Gastrocnemius medialis (tissue), 4 donors: ENCODE results near the gene DIP2C. TPM values are rescaled to one million over a fixed set of nuclear protein-coding genes. Genes with fewer than 3 reads are reported as not detected.

Experiments
- ATAC-seq, 2 donors: fragments of 150-250 bp; one replicate each; pipeline ENCODE4 v1.9.1; 2016
- DNase-seq, 2 donors: peaks; one replicate each; pipeline ENCODE4 v3.0.0-alpha.2; 2019
- H3K27ac ChIP-seq, 4 donors: fragments of 200-600 bp; sonication (generic); 1 replicate in 1 of 4; 2 replicates in 3 of 4; pipeline ENCODE4 v1.5.1; 2016 to 2018; ENCODE audit warnings: mild to moderate bottlenecking in 2 of 4, moderate library complexity in 1 of 4
- H3K27me3 ChIP-seq, 3 donors: fragments of 200-600 bp; sonication (generic) in 2 of 3; 1 replicate in 1 of 3; 2 replicates in 2 of 3; pipeline versions ENCODE4 v1.5.1 to v1.6.0; 2016 to 2019; ENCODE audit warnings: mild to moderate bottlenecking in 1 of 3, moderate library complexity in 1 of 3
- H3K36me3 ChIP-seq, 2 donors: fragments of 200-600 bp; sonication (generic) in 1 of 2; one replicate each; pipeline ENCODE4 v1.5.1; 2017 to 2018
- H3K4me1 ChIP-seq, 2 donors: fragments of 200-600 bp; sonication (generic) in 1 of 2; one replicate each; pipeline ENCODE4 v1.5.1; 2016 to 2017; ENCODE audit warnings: mild to moderate bottlenecking in 2 of 2
- H3K4me3 ChIP-seq, 4 donors: fragments of 200-600 bp; sonication (generic) in 3 of 4; 1 replicate in 1 of 4; 2 replicates in 3 of 4; pipeline ENCODE4 v1.5.1; 2016 to 2019; ENCODE audit warnings: mild to moderate bottlenecking in 2 of 4
- H3K9me3 ChIP-seq, 3 donors: fragments of 200-600 bp; sonication (generic) in 2 of 3; 1 replicate in 1 of 3; 2 replicates in 2 of 3; pipeline ENCODE4 v1.5.1; 2016 to 2019
- CTCF ChIP-seq, 5 experiments: fragments of 450-650 bp in 3 of 5; fragments of 200-600 bp in 2 of 5; sonication (generic) in 2 of 5; IDR thresholded peaks in 4 of 5; conservative IDR thresholded peaks in 1 of 5; 1 replicate in 4 of 5; 2 replicates in 1 of 5; pipeline ENCODE4 v1.5.1; 2016 to 2019; ENCODE audit warnings: antibody characterized with exemption in 5 of 5, mild to moderate bottlenecking in 3 of 5, moderate library complexity in 3 of 5
- POLR2A ChIP-seq, 2 donors: fragments of 450-650 bp; IDR thresholded peaks; one replicate each; pipeline ENCODE4 v1.6.1; 2017; ENCODE audit warnings: antibody characterized with exemption in 2 of 2, mild to moderate bottlenecking in 2 of 2, moderate library complexity in 2 of 2
- in situ Hi-C, 4 donors: fragments of 200-750 bp; cut with MboI; loops; one replicate each; pipeline versions ENCODE4 v1.15.0 to v1.8.0; 2017; ENCODE audit warnings: low sequenced_read_pairs in 4 of 4
- intact Hi-C: fragments of 100-400 bp; cut with DNase I; formaldehyde crosslinking; loops from one replicate; pipeline ENCODE4 v1.15.1; 2023; ENCODE audit warnings: low total_unique reads
- total RNA-seq, 4 donors: library from RNA; depleted of rRNA; stranded (reverse); fragments of >200 nt; gene quantifications; one replicate each; pipeline versions ENCODE4 v1.1.0 to v1.2.3, GENCODE V29; 2016

Gene DIP2C
- total RNA-seq, 4 donors from 2014 or later: 19.1 to 60.0 (median 30.2) TPM

GRCh38 chr10:536371-536925, 153.0 kb downstream of the DIP2C start:
- in situ Hi-C loops (no loop called here), intact Hi-C loops (no loop called here)
- no peaks in the 10 kb centered on the region for H3K36me3 ChIP-seq
- H3K4me3 ChIP-seq: no peak overlapping the region
- DNase-seq (no peak), ATAC-seq (no peak)
- no peaks in the 10 kb centered on the region for H3K27me3 ChIP-seq
- H3K9me3 ChIP-seq: no peaks in the 10 kb centered on the region
- no peak overlapping the region for H3K27ac ChIP-seq
- TF ChIP-seq CTCF (IDR thresholded peaks at IDR 0.05 in 4 of 5, conservative IDR thresholded peaks at IDR 0.05 in 1 of 5): no peak
- TF ChIP-seq POLR2A (IDR thresholded peaks at IDR 0.05): no peak
- H3K4me1 ChIP-seq: peaks cover 0 to 11% of the 10 kb centered on the region in 2 donors

GRCh38 chr10:535952-536351, 153.5 kb downstream of the DIP2C start:
- no peak overlapping the region for H3K4me3 ChIP-seq
- H3K27ac ChIP-seq: no peak overlapping the region
- no peak for TF ChIP-seq CTCF (IDR thresholded peaks at IDR 0.05 in 4 of 5, conservative IDR thresholded peaks at IDR 0.05 in 1 of 5)
- TF ChIP-seq POLR2A (IDR thresholded peaks at IDR 0.05): no peak
- H3K27me3 ChIP-seq: no peaks in the 10 kb centered on the region
- intact Hi-C loops: no loop called here
- no peaks in the 10 kb centered on the region for H3K36me3 ChIP-seq
- peaks cover 0 to 11% of the 10 kb centered on the region in 2 donors for H3K4me1 ChIP-seq
- ATAC-seq (no peak), DNase-seq (no peak)
- no peaks in the 10 kb centered on the region for H3K9me3 ChIP-seq
- in situ Hi-C loops: no loop called here

GRCh38 chr10:535051-535450, 154.4 kb downstream of the DIP2C start:
- Histone ChIP-seq H3K27ac (no peak overlapping the region), H3K27me3 (no peaks in the 10 kb centered on the region), H3K9me3 (no peaks in the 10 kb centered on the region), H3K4me3 (no peak overlapping the region), H3K36me3 (no peaks in the 10 kb centered on the region), H3K4me1 (peaks cover 0 to 11% of the 10 kb centered on the region in 2 donors)
- ATAC-seq (no peak), DNase-seq (no peak)
- TF ChIP-seq CTCF (IDR thresholded peaks at IDR 0.05 in 4 of 5, conservative IDR thresholded peaks at IDR 0.05 in 1 of 5) (no peak), POLR2A (IDR thresholded peaks at IDR 0.05) (no peak)
- in situ Hi-C loops (no loop called here), intact Hi-C loops (no loop called here)

- ATAC-seq: no peak
- in situ Hi-C loops (no loop called here), intact Hi-C loops (no loop called here)
- H3K4me1 ChIP-seq: peaks cover 0 to 11% of the 10 kb centered on the region in 2 donors
- H3K27me3 ChIP-seq: no peaks in the 10 kb centered on the region
- no peak overlapping the region for H3K27ac ChIP-seq
- no peak for TF ChIP-seq POLR2A (IDR thresholded peaks at IDR 0.05)
- no peak for TF ChIP-seq CTCF (IDR thresholded peaks at IDR 0.05 in 4 of 5, conservative IDR thresholded peaks at IDR 0.05 in 1 of 5)
- no peaks in the 10 kb centered on the region for H3K36me3 ChIP-seq
- H3K4me3 ChIP-seq: no peak overlapping the region
- no peak for DNase-seq
- H3K9me3 ChIP-seq: no peaks in the 10 kb centered on the region
These were observed 155.4 kb downstream of the DIP2C start for GRCh38 chr10:534047-534566.

- in situ Hi-C loops (no loop called here), intact Hi-C loops (no loop called here)
- Histone ChIP-seq H3K9me3 (no peaks in the 10 kb centered on the region), H3K27me3 (no peaks in the 10 kb centered on the region), H3K4me3 (no peak overlapping the region), H3K36me3 (no peaks in the 10 kb centered on the region), H3K27ac (no peak overlapping the region), H3K4me1 (peaks cover 0 to 11% of the 10 kb centered on the region in 2 donors)
- TF ChIP-seq CTCF (IDR thresholded peaks at IDR 0.05 in 4 of 5, conservative IDR thresholded peaks at IDR 0.05 in 1 of 5) (no peak), POLR2A (IDR thresholded peaks at IDR 0.05) (no peak)
- no peak for DNase-seq
- no peak for ATAC-seq
These were observed 155.9 kb downstream of the DIP2C start for GRCh38 chr10:533611-534010.
